GM12891 (cell line): ENCODE measurements around the gene HSBP1L1.
A peak's percentile ranks its signal among the peaks of the same experiment; 100 is the strongest.

ENCODE experiments used
- DNase-seq: peaks from one replicate; pipeline ENCODE4 v3.0.0; 2011; ENCODE audit warnings: low spot score; ENCODE audit not compliant: insufficient read length
- FAIRE-seq: peaks from 2 replicates; lab custom pipeline; 2011; peaks lifted over from hg19 to GRCh38; lab: Jason Lieb, UNC
- PAX5 ChIP-seq: IDR thresholded peaks from 2 replicates; pipeline ENCODE4 v1.6.1; 2011; ENCODE audit warnings: low read length, moderate library complexity, mild to moderate bottlenecking; ENCODE audit not compliant: insufficient read depth, severe bottlenecking
- POLR2A ChIP-seq: IDR thresholded peaks from 2 replicates; pipeline ENCODE4 v1.6.1; 2011; ENCODE audit warnings: low read depth, low read length, control low read depth
- POLR2AphosphoS5 ChIP-seq: IDR thresholded peaks from 2 replicates; pipeline ENCODE4 v1.6.1; 2011; ENCODE audit warnings: low read depth, low read length, control low read depth
- POU2F2 ChIP-seq: IDR thresholded peaks from 2 replicates; pipeline ENCODE4 v1.6.1; 2011; ENCODE audit warnings: low read depth, mild to moderate bottlenecking, control low read depth, low read length, moderate library complexity
- SPI1 ChIP-seq: IDR thresholded peaks from 2 replicates; pipeline ENCODE4 v1.6.1; 2011; ENCODE audit warnings: low read depth, low read length, control low read depth
- TAF1 ChIP-seq: IDR thresholded peaks from 2 replicates; pipeline ENCODE4 v1.6.1; 2011; ENCODE audit warnings: low read depth, low read length, control low read depth

Gene HSBP1L1

DNA sequence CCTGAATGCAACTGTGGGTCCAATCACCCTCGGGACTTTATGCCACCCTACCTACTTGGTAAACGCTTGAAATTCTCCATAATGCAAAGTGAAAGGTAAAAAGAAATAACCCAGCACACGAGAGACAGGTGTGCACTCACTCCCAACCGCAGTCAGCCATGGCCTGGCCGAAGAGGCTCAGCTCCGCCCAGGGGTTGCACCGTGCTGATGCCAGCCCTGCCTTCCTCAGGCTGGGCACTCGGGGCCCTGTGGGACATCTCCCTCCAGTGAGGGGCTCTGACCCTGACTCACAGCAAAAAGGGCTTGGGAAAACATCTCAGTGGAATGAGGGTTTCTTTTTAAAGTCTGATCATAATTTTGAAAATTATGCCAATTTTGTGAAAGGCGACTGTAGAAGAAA, 26.2 kb upstream of the HSBP1L1 start:
- TF ChIP-seq POU2F2: no peak
- TF ChIP-seq POLR2A: no peak
- TF ChIP-seq TAF1: no peak
- TF ChIP-seq SPI1: no peak
- no peak for TF ChIP-seq POLR2AphosphoS5
- TF ChIP-seq PAX5: no peak
- FAIRE-seq (no peak), DNase-seq (no peak)

DNA sequence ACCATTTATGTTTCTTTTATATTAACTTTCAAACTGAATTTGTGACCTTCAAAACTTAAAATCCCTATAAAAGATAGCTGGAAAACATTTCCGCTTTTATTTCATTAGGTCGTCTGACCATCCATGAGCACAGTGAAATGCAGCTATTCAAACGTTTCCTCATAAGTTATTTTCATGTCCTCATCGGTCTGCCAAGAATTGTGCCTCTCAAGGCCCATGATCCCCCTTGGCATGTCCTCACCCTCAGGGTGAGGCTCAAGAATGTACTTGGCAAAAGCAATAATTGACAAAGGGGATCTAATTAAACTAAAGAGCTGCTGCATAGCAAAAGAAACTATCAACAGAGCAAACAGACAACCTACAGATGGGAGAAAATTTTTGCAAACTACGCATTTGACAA, 25.3 kb upstream of the HSBP1L1 start:
- DNase-seq (no peak), FAIRE-seq (no peak)
- TF ChIP-seq POLR2AphosphoS5 (no peak), POLR2A (no peak), PAX5 (no peak), POU2F2 (no peak), TAF1 (no peak), SPI1 (no peak)

DNA sequence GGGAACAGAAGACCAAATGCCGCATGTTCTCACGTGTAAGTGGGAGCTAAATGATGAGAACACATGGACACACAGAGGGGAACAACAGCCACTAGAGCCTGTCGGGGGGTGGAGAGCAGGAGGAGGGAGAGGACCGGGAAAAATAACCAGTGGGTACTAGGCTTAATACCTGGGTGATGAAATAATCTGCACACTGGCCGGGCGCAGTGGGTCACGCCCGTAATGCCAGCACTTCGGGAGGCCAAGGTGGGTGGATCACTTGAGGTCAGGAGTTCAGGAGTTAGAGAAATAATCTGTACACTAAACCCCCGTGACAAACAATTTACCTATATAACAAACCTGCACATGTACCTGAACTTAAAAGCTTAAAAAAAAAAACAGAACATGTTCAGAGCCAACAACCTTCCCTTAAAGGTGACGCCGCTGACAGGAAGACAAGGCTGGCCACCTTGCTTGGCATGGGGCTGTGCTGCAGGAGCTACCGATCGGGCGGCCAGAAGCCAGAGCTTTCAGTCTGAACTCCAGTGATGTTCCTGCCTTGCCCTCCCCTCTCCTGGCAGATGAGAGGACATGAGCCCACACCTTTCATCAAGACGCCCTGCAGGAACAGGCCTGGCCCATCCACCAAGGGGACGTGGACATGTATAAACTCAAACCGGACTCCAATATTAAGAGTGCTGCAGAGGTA, 24.2 kb upstream of the HSBP1L1 start:
- FAIRE-seq (no peak), DNase-seq (no peak)
- TF ChIP-seq SPI1 (no peak), POLR2A (no peak), TAF1 (no peak), POLR2AphosphoS5 (no peak), POU2F2 (no peak), PAX5 (no peak)

DNA sequence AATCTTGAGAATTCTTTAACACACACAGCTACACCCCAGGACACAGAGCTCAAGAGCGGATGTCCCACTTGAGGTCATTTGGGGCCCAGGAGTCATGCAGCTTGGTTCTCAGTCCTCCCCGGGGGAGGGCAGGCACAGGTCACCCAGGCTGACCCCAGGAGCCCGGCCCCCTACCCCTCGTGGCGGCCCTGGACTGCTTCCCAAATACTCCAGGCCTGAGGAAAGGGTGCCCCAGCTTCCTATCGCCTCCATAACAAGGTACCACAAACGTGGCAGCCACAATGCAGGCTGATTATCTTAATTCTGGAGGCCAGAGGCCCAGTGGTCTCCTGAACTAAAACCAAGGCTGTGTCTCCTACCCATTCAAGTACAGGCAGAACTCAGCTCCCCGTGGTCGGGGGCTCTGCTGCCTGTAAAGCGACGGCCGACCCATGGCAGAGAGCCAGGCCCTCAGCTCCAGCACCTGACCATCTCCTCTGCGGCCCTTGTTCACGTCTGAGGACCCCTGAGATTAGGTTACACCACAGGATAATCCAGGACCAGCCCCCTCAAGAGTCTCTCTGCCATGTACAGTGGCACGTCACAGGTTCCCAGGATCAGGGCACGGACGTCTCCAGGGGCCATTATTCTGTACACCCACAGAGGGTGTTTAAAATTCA, 23.5 kb upstream of the HSBP1L1 start:
- FAIRE-seq: no peak
- TF ChIP-seq SPI1 (no peak), PAX5 (no peak), TAF1 (no peak)
- DNase-seq: no peak

DNA sequence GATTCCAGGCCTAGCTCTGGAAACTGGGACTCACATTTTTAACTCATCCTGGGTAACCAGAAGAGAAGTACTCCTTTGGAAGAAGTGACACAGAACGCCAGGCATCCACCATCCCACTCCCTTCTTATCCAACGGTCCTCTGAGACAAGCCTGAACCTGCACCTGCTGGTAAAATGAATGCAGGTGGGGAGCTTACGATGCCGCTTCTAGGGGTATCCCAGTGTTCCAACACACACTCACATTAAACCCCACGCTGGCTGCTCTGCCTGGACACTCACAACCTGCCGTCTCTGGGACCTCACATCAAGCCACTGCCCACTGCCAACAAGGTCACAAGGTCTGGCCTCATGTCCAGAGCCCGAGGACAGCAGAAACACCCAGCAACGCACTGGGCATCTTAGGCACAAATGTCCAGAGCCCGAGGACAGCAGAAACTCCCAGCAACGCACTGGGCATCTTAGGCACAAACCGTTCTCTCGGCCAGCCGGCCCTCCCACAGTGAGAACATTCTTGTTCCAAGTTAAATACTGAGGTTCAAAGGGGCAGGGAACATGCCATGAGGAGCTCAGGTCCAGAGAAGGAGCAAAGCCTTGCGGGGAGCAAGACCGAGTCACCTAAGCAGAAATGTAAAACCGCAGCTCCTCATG, 22.8 kb upstream of the HSBP1L1 start:
- FAIRE-seq: no peak
- no peak for DNase-seq
- no peak for TF ChIP-seq PAX5

DNA sequence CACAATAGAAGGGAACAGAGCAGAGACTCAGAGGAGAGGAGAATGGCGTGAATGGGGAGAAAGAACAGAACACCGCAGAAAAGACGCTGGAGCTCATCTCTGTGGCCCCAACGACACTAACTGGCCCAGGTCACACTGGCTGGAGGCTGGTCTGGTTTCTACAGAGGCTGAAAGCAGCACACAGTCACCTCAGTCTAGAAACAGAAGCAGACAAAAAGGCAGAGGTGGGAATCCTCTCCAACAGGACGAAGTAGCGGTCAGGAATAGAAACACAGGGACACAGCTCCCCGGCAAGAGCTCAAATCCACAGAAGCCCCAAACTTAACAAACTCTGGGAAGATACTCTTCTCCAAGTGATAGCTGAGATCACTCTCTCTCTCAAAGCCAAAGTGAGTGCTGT, 22.2 kb upstream of the HSBP1L1 start:
- DNase-seq (no peak), FAIRE-seq (no peak)
- no peak for TF ChIP-seq TAF1
- TF ChIP-seq PAX5: no peak
- TF ChIP-seq POLR2A: no peak
- TF ChIP-seq POLR2AphosphoS5: no peak
- TF ChIP-seq SPI1: no peak
- TF ChIP-seq POU2F2: no peak

DNA sequence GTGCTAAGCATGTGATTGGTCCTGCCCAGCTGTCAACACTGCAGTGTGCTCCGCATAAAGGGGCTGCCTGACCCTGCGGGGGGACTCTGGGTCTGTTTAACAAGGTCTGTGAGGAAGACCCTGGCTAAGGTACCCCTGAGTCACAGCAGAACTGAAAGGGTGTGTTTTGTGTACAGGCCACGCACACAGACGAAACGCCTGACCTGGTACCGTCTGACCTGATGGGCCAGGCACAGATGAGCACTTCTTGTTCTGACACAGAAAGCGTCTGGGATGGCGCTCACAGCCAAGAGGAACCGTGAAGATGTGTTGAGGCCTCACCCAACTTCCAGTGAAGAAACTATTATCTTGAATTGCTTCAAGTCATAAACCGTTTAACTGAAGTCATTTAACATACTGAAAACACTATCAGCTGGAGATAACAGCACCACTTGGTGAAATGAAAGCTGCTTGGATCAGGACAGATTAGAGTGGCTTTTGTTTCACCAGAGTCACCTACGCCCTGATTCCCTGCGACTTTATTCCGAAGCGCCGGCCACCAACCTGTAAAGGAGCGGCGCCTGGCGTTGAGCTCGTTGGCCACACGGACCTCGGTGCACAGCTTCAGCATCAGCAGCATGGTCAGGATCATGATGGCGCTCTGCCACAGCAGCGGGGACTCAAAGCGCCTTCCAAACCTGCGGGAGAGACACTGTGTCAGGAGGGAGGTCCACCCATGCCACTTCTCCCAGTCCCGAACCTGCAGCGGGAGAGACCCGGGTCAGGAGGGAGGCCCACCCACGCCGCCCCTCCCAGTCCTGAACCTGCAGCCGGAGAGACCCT, 21.4 kb upstream of the HSBP1L1 start:
- TF ChIP-seq PAX5 (no peak), POLR2A (no peak), POU2F2 (no peak), SPI1 (no peak), TAF1 (no peak), POLR2AphosphoS5 (no peak)
- DNase-seq: no peak
- FAIRE-seq: peak; percentile 20

DNA sequence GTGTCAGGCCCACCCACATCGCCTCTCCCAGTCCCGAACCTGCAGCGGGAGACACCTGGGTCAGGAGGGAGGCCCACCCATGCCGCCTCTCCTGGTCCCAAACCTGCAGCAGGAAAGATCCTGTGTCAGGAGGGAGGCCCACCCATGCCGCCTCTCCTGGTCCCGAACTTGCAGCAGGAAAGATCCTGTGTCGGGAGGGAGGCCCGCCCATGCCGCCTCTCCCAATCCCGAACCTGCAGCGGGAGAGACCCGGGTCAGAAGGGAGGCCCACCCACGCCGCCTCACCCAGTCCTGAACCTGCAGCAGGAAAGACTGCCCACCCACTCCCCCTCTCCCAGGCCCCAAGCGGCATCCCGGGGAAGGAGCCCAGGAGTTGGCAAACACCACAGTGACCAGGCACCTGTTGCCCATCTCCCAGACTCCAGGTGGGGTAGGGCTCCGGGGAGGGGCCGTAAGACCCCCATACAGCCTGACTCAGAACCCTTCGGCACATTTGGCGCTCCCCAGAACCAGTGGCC, 20.8 kb upstream of the HSBP1L1 start:
- DNase-seq (no peak), FAIRE-seq (no peak)

More for the DNA sequence above, 20.8 kb upstream of the HSBP1L1 start:
- TF ChIP-seq POU2F2 (no peak), POLR2AphosphoS5 (no peak), TAF1 (no peak), SPI1 (no peak), POLR2A (no peak), PAX5 (no peak)
